Keratinocyte (primary cell): Measurements from ENCODE around the gene KLHL14.

Experiments
- CTCF ChIP-seq, 3 experiments: IDR thresholded peaks in 1 of 3; conservative IDR thresholded peaks in 1 of 3; optimal IDR thresholded peaks in 1 of 3; 2 replicates in 2 of 3; 3 replicates in 1 of 3; pipeline versions ENCODE3 to v1.5.1; 2011; ENCODE audit warnings: low read length in 3 of 3, mild to moderate bottlenecking in 3 of 3, moderate library complexity in 2 of 3, control low read depth in 1 of 3, inconsistent platforms in 1 of 3; ENCODE audit not compliant: insufficient read depth in 2 of 3; ENCODE audit errors: extremely low read depth in 1 of 3
- EZH2 ChIP-seq: IDR thresholded peaks from one replicate; pipeline ENCODE4 v1.6.1; 2012; ENCODE audit warnings: inconsistent platforms, mild to moderate bottlenecking, low read length, moderate library complexity

GRCh38 chr18:32707147-32707546 lies 65.7 kb downstream of the KLHL14 start:
- TF ChIP-seq CTCF (optimal IDR thresholded peaks at IDR 0.05 in 1 of 3, IDR thresholded peaks at IDR 0.05 in 1 of 3, conservative IDR thresholded peaks at IDR 0.05 in 1 of 3; ENCODE audit: extremely low read depth in 1 of 3, insufficient read depth in 2 of 3, low read length in 3 of 3): no peak
- TF ChIP-seq EZH2: no peak
